Measurements from ENCODE around the gene ADAT3. TPM values are rescaled to one million over a fixed set of nuclear protein-coding genes. Genes with fewer than 3 reads are reported as not detected.
A peak's percentile ranks its signal among the peaks of the same experiment; 100 is the strongest.

The ADAT3 gene
- total RNA-seq, 1 donor from 2014 or later: 10.9 TPM

- Mint-ChIP-seq H3K36me3 (ENCODE audit: unreplicated experiment) (no peaks in the 10 kb centered on the region), H3K27me3 (ENCODE audit: unreplicated experiment) (peaks cover 7% of the 10 kb centered on the region), H3K27ac (ENCODE audit: unreplicated experiment) (no peak overlapping the region), H3K9me3 (ENCODE audit: unreplicated experiment) (peaks cover 12% of the 10 kb centered on the region), H3K4me1 (ENCODE audit: low read depth, unreplicated experiment) (peaks cover 15% of the 10 kb centered on the region), H3K4me3 (ENCODE audit: unreplicated experiment) (no peak overlapping the region)
- no peak for TF ChIP-seq CTCF (IDR thresholded peaks at IDR 0.05; ENCODE audit: partially characterized antibody, unreplicated experiment)
- no peak for DNase-seq
These were observed 39.8 kb downstream of the ADAT3 start for GRCh38 chr19:1944916-1945561.

GRCh38 chr19:1945899-1946298 lies 40.7 kb downstream of the ADAT3 start:
- Mint-ChIP-seq H3K27ac (ENCODE audit: unreplicated experiment) (no peak overlapping the region), H3K9me3 (ENCODE audit: unreplicated experiment) (peaks cover 8% of the 10 kb centered on the region), H3K27me3 (ENCODE audit: unreplicated experiment) (peaks cover 6% of the 10 kb centered on the region)

GRCh38 chr19:1947651-1948209 lies 42.5 kb downstream of the ADAT3 start:
- DNase-seq: no peak
- peaks cover 13% of the 10 kb centered on the region for H3K4me1 Mint-ChIP-seq (ENCODE audit: low read depth, unreplicated experiment)
- no peaks in the 10 kb centered on the region for H3K36me3 Mint-ChIP-seq (ENCODE audit: unreplicated experiment)
- no peak overlapping the region for H3K27ac Mint-ChIP-seq (ENCODE audit: unreplicated experiment)
- no peak overlapping the region for H3K4me3 Mint-ChIP-seq (ENCODE audit: unreplicated experiment)
- H3K27me3 Mint-ChIP-seq (ENCODE audit: unreplicated experiment): peaks cover 8% of the 10 kb centered on the region
- no peak for TF ChIP-seq CTCF (IDR thresholded peaks at IDR 0.05; ENCODE audit: partially characterized antibody, unreplicated experiment)
- peaks cover 9% of the 10 kb centered on the region for H3K9me3 Mint-ChIP-seq (ENCODE audit: unreplicated experiment)

More at GRCh38 chr19:1945899-1946298, 40.7 kb downstream of the ADAT3 start:
- DNase-seq: peak; percentile 81
- peak; percentile 73 for TF ChIP-seq CTCF (IDR thresholded peaks at IDR 0.05; ENCODE audit: partially characterized antibody, unreplicated experiment)
- no peaks in the 10 kb centered on the region for H3K36me3 Mint-ChIP-seq (ENCODE audit: unreplicated experiment)
- H3K4me1 Mint-ChIP-seq (ENCODE audit: low read depth, unreplicated experiment): peaks cover 13% of the 10 kb centered on the region
- no peak overlapping the region for H3K4me3 Mint-ChIP-seq (ENCODE audit: unreplicated experiment)

GRCh38 chr19:1949304-1950101 lies 44.3 kb downstream of the ADAT3 start:
- H3K4me3 Mint-ChIP-seq (ENCODE audit: unreplicated experiment): no peak overlapping the region
- no peak overlapping the region for H3K27ac Mint-ChIP-seq (ENCODE audit: unreplicated experiment)
- no peak for TF ChIP-seq CTCF (IDR thresholded peaks at IDR 0.05; ENCODE audit: partially characterized antibody, unreplicated experiment)
- no peaks in the 10 kb centered on the region for H3K36me3 Mint-ChIP-seq (ENCODE audit: unreplicated experiment)
- peaks cover 4% of the 10 kb centered on the region for H3K9me3 Mint-ChIP-seq (ENCODE audit: unreplicated experiment)
- no peak for DNase-seq
- H3K27me3 Mint-ChIP-seq (ENCODE audit: unreplicated experiment): peaks cover 4% of the 10 kb centered on the region
- H3K4me1 Mint-ChIP-seq (ENCODE audit: low read depth, unreplicated experiment): peaks cover 4% of the 10 kb centered on the region

Data from glutamatergic neuron (in vitro differentiated cells).